HepG2 (cell line): ENCODE data around the gene FLAD1.

ENCODE experiments used
- ARID2 ChIP-seq: sonication (generic); formaldehyde crosslinking; IDR thresholded peaks from 2 replicates; pipeline ENCODE4 v1.8.1; 2022; ENCODE audit warnings: mild to moderate bottlenecking, missing genetic modification reagents, borderline replicate concordance
- CBX5 ChIP-seq: sonication (generic); formaldehyde crosslinking; IDR thresholded peaks from 2 replicates; pipeline ENCODE4 v1.4.0; 2020; ENCODE audit warnings: missing genetic modification reagents, borderline replicate concordance
- KLF12 ChIP-seq: sonication (generic); formaldehyde crosslinking; IDR thresholded peaks from 2 replicates; pipeline ENCODE4 v1.4.0; 2020; ENCODE audit warnings: missing genetic modification reagents, borderline replicate concordance
- MBD4 ChIP-seq: IDR thresholded peaks from 2 replicates; pipeline ENCODE4 v1.6.1; 2012; ENCODE audit warnings: low read length, inconsistent platforms, borderline replicate concordance
- MYC ChIP-seq: sonication (generic); formaldehyde crosslinking; IDR thresholded peaks from 2 replicates; pipeline ENCODE4 v1.9.0; 2021; ENCODE audit warnings: missing genetic modification reagents, borderline replicate concordance
- NCOR1 ChIP-seq: fragments of 200-600 bp; sonication (generic); IDR thresholded peaks from 2 replicates; pipeline ENCODE4 v1.7.0; 2017; ENCODE audit warnings: antibody characterized with exemption, low read length, borderline replicate concordance
- ZNF224 ChIP-seq: sonication (generic); formaldehyde crosslinking; IDR thresholded peaks from 2 replicates; pipeline ENCODE4 v1.5.0; 2020; ENCODE audit warnings: mild to moderate bottlenecking, missing genetic modification reagents
- ZNF274 ChIP-seq: sonication (generic); formaldehyde crosslinking; IDR thresholded peaks from 2 replicates; pipeline ENCODE4 v1.5.1; 2020; ENCODE audit warnings: mild to moderate bottlenecking, missing genetic modification reagents
- ZNF350 ChIP-seq: sonication (generic); formaldehyde crosslinking; IDR thresholded peaks from 2 replicates; pipeline ENCODE4 v1.4.0; 2020; ENCODE audit warnings: mild to moderate bottlenecking, low read depth, missing genetic modification reagents, borderline replicate concordance
- ZNF549 ChIP-seq: sonication (generic); formaldehyde crosslinking; IDR thresholded peaks from 2 replicates; pipeline ENCODE4 v1.5.0; 2020; ENCODE audit warnings: missing genetic modification reagents
- ZNF703 ChIP-seq: sonication (generic); formaldehyde crosslinking; IDR thresholded peaks from 2 replicates; pipeline ENCODE4 v1.5.1; 2020; ENCODE audit warnings: missing genetic modification reagents, mild to moderate bottlenecking, moderate library complexity, borderline replicate concordance
- TF ChIP-seq, protein P1 (sequence below): sonication (generic); formaldehyde crosslinking; IDR thresholded peaks from 2 replicates; pipeline ENCODE4 v1.5.0; 2020; ENCODE audit warnings: mild to moderate bottlenecking, missing genetic modification reagents, moderate library complexity
- TF ChIP-seq, protein P2 (sequence below): sonication (generic); formaldehyde crosslinking; IDR thresholded peaks from 2 replicates; pipeline ENCODE4 v1.5.0; 2020; ENCODE audit warnings: missing genetic modification reagents

DNA sequence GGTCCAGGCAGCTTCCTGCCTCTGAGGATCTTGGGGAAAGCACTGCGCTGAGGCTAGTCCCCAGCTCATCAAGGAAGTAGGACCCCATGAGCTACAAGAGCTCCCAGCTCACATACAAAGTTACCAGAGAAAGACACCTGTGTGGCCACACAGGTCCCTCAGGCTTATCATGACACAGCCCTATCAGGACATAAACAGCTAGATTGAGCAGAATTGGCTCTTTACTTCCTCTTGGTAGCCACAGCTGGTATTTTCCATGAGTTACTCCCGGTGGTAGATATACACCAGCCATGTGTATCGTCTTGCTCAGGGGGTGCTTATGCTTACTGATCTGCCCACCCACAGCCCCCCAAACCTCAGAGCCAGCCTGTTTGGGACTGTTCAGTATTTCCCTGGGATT lies 11.4 kb downstream of the FLAD1 start:
- TF ChIP-seq MYC (CRISPR knock-in tag) (no peak), ZNF350 (CRISPR knock-in tag) (no peak), NCOR1 (no peak), ARID2 (CRISPR knock-in tag) (no peak), KLF12 (CRISPR knock-in tag) (no peak), ZNF224 (CRISPR knock-in tag) (no peak), ZNF274 (no peak), MBD4 (no peak), ZNF549 (no peak), CBX5 (CRISPR knock-in tag) (no peak), ZNF703 (CRISPR knock-in tag) (no peak)
- TF ChIP-seq, protein P1, sequence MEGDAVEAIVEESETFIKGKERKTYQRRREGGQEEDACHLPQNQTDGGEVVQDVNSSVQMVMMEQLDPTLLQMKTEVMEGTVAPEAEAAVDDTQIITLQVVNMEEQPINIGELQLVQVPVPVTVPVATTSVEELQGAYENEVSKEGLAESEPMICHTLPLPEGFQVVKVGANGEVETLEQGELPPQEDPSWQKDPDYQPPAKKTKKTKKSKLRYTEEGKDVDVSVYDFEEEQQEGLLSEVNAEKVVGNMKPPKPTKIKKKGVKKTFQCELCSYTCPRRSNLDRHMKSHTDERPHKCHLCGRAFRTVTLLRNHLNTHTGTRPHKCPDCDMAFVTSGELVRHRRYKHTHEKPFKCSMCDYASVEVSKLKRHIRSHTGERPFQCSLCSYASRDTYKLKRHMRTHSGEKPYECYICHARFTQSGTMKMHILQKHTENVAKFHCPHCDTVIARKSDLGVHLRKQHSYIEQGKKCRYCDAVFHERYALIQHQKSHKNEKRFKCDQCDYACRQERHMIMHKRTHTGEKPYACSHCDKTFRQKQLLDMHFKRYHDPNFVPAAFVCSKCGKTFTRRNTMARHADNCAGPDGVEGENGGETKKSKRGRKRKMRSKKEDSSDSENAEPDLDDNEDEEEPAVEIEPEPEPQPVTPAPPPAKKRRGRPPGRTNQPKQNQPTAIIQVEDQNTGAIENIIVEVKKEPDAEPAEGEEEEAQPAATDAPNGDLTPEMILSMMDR: no peak
- TF ChIP-seq, protein P2, sequence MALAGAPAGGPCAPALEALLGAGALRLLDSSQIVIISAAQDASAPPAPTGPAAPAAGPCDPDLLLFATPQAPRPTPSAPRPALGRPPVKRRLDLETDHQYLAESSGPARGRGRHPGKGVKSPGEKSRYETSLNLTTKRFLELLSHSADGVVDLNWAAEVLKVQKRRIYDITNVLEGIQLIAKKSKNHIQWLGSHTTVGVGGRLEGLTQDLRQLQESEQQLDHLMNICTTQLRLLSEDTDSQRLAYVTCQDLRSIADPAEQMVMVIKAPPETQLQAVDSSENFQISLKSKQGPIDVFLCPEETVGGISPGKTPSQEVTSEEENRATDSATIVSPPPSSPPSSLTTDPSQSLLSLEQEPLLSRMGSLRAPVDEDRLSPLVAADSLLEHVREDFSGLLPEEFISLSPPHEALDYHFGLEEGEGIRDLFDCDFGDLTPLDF (CRISPR knock-in tag): no peak
